ENCODE data around the gene SLC18A2.
"Not testable (repeated sequence)": the region's sequence is repeated elsewhere in the genome, so short reads cannot be mapped to it uniquely, and the experiment has no call there.

SLC18A2 gene

DNA sequence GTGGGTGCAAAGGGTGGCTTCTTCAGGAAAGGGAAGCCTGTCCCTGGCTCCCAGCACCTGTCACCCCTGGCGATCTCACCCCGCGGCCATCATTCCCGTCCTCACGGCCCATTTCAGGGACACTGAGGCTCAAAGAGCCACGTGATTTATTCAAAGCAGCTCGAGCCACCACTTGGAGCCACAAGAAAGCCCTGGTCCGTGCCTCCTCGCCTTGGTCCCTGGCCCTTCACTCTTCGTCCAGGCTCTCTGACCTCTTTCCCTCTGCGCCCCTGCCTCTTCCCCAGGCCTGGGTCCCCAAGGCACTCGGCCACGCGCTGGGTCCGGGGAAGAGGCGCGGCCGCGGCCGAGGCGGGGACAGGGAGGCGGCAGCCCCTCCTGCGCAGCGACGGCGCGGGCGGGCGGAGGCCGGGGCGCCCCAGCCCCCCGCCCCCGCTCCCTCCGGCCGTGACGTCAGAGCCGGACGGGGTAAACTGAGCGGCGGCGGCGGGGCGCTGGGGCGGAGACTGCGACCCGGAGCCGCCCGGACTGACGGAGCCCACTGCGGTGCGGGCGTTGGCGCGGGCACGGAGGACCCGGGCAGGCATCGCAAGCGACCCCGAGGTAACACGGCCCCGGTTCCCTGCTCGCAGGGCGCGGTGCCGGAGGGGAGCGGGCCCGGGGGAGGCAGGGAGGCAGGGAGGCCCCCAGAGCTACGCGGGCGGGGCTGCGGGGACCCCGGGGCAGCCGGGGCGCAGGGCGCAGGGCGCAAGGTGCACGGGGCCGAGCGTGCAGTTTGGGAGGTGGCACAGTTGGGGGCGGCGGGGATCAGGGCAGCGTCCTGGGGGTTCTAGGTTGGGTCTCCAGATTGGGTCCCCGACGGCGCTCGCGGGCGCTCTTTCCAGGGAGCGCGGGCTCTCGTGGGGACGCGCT is at the start of gene SLC18A2:
Gene SLC18A2, plus strand, starts transcription at position 494 of the 909 bp plus-strand sequence. CDS start 580 bp downstream, outside the sequence.
- DNase-seq, result no peak

DNA sequence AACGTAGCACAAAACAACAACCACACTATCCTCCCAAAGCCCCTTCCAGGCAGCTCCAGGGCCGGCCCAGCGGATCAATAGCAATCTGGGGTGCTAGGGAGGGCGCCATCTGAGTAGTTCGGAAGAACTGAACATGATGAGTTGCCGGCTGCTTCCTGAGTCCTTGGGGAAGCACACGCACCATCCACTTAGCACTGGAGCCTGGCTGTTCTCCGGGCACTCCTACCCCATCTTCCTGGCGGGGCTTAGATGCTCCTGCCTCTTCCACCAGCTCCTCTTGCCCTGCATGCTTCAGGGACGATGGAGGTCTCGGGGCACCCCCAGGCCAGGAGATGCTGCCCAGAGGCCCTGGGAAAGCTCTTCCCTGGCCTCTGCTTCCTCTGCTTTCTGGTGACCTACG is 43.7 kb upstream of the SLC18A2 start, which contains the start of gene KCNK18:
Gene KCNK18, plus strand, starts transcription at position 301 of the 400 bp plus-strand sequence. Its CDS starts 0 bp downstream, at position 301.
- no peak for DNase-seq

- no peak for DNase-seq
These were observed 42.8 kb upstream of the SLC18A2 start for GRCh38 chr10:117198088-117198487.

DNA sequence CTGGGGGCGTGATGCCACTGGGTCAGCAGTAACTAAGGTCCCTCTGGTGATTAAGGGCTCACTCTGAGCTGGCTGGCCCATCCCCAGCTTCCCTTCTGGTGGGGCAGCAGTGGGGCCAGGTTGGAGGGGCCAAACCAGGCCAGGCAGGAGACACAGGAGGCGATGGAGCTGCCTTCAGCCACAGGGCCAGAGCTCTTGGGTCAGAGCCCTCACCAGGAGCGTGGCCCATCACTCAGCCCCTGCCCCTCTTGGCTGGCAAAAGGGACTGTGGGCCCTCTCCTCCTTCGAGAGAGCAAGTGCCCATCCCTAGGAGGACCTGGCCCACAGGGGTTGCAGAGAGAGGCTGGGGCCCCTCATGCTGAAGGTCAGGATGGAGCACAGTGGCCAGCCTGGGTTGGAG is 39.1 kb upstream of the SLC18A2 start:
- no peak for DNase-seq

DNA sequence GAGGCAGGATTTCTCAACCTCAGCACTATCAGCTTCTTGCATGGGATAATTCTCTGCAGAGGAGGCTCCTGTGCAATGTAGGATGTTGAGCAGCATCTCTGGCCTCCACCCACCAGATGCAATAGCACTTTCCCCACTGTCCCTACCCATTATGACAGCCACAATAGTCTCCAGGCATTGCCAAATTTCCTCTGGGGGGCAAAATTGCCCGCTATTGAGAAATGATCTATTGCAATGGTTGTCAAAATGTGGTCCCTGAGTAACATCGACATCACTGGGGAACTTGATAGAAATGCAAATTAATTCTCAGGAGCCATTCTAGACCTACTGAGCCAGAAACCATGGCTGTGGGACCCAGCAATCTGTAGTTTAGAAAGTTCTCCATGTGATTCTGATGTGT is 36.6 kb upstream of the SLC18A2 start:
- DNase-seq, result no peak

- no peak for DNase-seq
These were observed 28.7 kb upstream of the SLC18A2 start for GRCh38 chr10:117212176-117212575.

DNA sequence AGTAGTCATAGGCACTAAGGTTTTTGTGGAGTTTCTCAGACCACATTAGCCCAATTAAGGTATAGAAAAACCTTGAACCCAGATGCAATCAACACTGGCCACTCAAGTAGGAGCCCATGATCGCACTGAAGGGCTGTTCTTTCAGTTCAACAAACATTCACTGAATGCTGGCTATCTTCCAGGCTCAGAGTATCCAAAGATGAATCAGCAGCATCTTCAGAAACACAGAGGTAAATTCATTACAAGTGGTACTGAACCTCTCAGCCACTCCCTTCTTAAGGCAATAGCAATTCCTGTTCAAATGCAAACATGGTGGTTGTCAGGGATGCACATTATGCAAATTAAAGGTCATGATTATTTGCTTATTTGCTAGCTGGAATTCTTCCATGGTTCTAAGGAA is 26.5 kb upstream of the SLC18A2 start:
- no peak for DNase-seq

DNA sequence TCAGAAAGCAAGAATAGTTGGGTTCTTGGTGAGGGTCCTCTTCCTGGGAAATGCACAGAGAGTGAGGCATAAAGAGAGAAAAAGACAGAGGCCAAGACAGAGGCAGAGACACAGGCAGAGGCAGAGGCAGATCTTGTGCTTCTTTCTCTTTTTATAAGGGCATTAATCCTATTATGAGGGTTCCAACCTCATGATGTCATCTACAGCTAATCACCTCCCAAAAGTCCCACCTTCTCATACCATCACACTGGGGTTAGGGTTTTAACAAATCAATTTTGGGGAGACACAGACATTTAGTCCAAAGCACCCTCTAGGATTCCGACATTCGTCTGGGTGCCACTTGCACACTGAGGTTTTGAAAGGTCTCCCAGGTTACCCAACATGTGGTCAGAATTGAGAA is 25.8 kb upstream of the SLC18A2 start:
- no peak for DNase-seq

DNA sequence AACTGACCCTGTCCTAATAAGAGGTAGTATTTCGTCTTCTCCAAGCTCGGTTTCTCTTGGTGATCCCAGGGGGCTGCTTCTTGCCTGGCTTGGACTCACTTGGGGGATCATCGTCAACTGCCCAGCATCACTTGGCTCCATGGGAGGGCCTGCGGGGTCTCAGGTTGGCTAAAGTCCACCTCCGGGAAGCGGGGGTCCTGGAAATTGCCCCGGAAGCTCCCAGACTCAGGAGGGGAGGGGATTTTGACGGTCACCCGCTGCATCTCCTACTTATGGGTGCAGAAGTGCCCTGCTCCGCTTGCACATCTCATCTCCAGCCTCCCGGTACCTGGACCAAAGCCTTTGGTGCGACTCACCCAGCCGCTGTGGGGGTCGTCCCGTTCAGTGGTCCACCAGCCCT is 24.9 kb upstream of the SLC18A2 start:
- no peak for DNase-seq

GRCh38 chr10:117216611-117217195 is 24.2 kb upstream of the SLC18A2 start:
- DNase-seq, result no peak

GRCh38 chr10:117217196-117217761 is 23.6 kb upstream of the SLC18A2 start:
- no peak for DNase-seq

DNA sequence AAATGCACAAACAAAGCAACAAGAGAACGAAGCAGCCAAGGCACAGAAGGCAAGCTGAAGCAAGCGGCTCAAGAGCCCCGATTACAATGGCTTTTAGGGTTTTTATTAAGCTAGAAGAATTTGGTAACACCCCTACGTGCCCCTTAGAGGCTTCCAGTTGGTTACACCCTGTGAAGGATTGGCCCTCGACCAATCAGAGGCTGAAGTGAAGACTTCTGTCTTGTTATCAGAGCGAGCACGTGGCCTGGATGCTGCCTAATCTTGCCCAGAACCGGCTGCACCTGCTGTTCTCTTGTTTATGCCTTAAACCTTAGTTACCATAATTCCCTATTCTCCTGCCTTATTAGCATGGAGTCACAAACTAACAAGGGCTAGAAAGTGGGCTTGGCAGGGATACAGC is 22.3 kb upstream of the SLC18A2 start:
- DNase-seq, result no peak

DNA sequence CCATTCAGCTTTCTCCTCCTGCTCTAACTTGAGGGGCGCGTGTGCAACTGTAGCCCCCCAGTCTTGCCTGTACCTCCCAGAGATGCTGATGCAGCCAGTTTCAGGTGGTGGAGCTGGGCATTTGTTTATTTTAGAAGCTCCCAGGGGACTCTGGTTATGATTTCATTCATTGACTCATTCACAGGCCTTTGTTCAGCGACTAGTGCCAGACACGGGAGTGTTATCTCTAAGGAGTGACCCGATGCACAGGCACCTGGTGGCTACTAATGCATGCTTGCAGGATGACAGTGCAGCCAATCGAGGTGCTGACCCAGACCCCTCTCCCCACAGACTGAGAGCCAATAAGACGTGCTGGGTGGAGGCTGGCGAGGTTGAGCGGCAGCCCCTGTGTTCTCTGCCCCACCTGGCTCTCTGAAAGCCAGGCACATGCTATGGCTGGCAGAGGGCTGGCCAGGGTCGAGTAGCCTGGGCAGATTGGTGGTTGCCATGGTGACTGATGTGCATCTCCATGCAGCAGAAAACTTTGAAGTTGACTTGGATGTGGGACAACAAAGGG is 19.7 kb upstream of the SLC18A2 start:
- no peak for DNase-seq

- DNase-seq, result no peak
These were observed 18.4 kb upstream of the SLC18A2 start for GRCh38 chr10:117222552-117222951.

- no peak for DNase-seq
These were observed 17.8 kb upstream of the SLC18A2 start for GRCh38 chr10:117222976-117223692.

- no peak for DNase-seq
These were observed 17.1 kb upstream of the SLC18A2 start for GRCh38 chr10:117223693-117224430.

GRCh38 chr10:117224881-117225280 is 16.0 kb upstream of the SLC18A2 start:
- no peak for DNase-seq

- no peak for DNase-seq
These were observed 14.0 kb upstream of the SLC18A2 start for GRCh38 chr10:117226813-117227451.

GRCh38 chr10:117228210-117228609 is 12.7 kb upstream of the SLC18A2 start:
- DNase-seq, result no peak

DNA sequence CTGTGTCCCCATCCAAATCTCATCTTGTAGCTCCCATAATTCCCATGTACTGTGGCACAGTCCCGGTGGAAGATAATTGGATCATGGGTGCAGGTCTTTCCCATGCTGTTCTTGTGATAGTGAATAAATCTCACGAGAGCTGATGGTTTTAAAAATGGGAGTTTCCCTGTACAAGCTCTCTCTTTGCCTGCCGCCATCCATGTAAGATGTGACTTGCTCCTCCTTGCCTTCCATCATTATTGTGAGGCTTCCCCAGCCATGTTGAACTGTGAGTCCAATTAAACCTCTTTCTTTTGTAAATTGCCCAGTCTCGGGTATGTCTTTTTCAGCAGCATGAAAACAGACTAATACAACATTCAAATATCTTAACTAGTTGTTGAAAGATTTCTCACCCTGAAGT is 10.8 kb upstream of the SLC18A2 start:
- DNase-seq, result not testable (repeated sequence)

GRCh38 chr10:117237401-117237991 is 3.4 kb upstream of the SLC18A2 start:
- no peak for DNase-seq
